Astrocyte (in vitro differentiated cells and primary cell): ENCODE measurements around the gene CNTN6.
"Not testable (repeated sequence)": the region's sequence is repeated elsewhere in the genome, so short reads cannot be mapped to it uniquely, and the experiment has no call there.

Experiments
- CTCF ChIP-seq: IDR thresholded peaks from 2 replicates; pipeline ENCODE4 v1.5.1; 2011; ENCODE audit warnings: low read depth, mild to moderate bottlenecking, inconsistent platforms, low read length, moderate library complexity; ENCODE audit not compliant: insufficient read depth
- EZH2 ChIP-seq: IDR thresholded peaks from 2 replicates; pipeline ENCODE4 v1.6.1; 2012; ENCODE audit warnings: mild to moderate bottlenecking, low read length, inconsistent platforms; ENCODE audit not compliant: insufficient read depth

GRCh38 chr3:1387396-1387905, 294.6 kb downstream of the CNTN6 start:
- not testable (repeated sequence) for TF ChIP-seq CTCF, EZH2
